ENCODE results near the gene RPS2.

The RPS2 gene

GRCh38 chr16:1998852-1999801 lies 34.5 kb upstream of the RPS2 start:
- DNase-seq, result no peak

- DNase-seq, result no peak
These were observed 33.8 kb upstream of the RPS2 start for GRCh38 chr16:1998360-1998835.

- no peak for DNase-seq
These were observed 33.1 kb upstream of the RPS2 start for GRCh38 chr16:1997494-1998359.

GRCh38 chr16:1993731-1994131 lies 29.1 kb upstream of the RPS2 start:
- DNase-seq, result no peak

GRCh38 chr16:1992704-1993317 lies 28.2 kb upstream of the RPS2 start:
- no peak for DNase-seq

- peak; percentile 87 for DNase-seq
These were observed 27.5 kb upstream of the RPS2 start for GRCh38 chr16:1991948-1992703.

GRCh38 chr16:1991588-1991947 lies 26.9 kb upstream of the RPS2 start:
- no peak for DNase-seq

GRCh38 chr16:1991135-1991551 lies 26.5 kb upstream of the RPS2 start:
- no peak for DNase-seq

GRCh38 chr16:1990351-1991134 lies 25.9 kb upstream of the RPS2 start:
- DNase-seq, result peak; percentile 33

- DNase-seq, result no peak
These were observed 25.4 kb upstream of the RPS2 start for GRCh38 chr16:1990101-1990350.

- peak; percentile 48 for DNase-seq
These were observed 24.8 kb upstream of the RPS2 start, which contains the start of gene SYNGR3 for GRCh38 chr16:1989209-1990100. Gene SYNGR3 (plus strand): TSS chr16:1989970. CDS start chr16:1990103, 133 bp downstream.

- DNase-seq, result no peak
These were observed 22.6 kb upstream of the RPS2 start for GRCh38 chr16:1987198-1987597.

GRCh38 chr16:1985466-1986150 lies 21.0 kb upstream of the RPS2 start:
- no peak for DNase-seq

GRCh38 chr16:1984347-1985225 lies 20.0 kb upstream of the RPS2 start:
- no peak for DNase-seq

GRCh38 chr16:1983544-1984346 lies 19.1 kb upstream of the RPS2 start, which contains the start of gene GFER:
Gene GFER (plus strand): TSS chr16:1984193. CDS start chr16:1984219, 26 bp downstream.
- peak; percentile 95 for DNase-seq

- DNase-seq, result no peak
These were observed 18.4 kb upstream of the RPS2 start for GRCh38 chr16:1982991-1983543.

- DNase-seq, result peak; percentile 31
These were observed 17.4 kb upstream of the RPS2 start for GRCh38 chr16:1982013-1982433.

- DNase-seq, result peak; percentile 41
These were observed 16.8 kb upstream of the RPS2 start, which contains the start of gene NOXO1 for GRCh38 chr16:1981398-1981836. Gene NOXO1 (minus strand): TSS chr16:1981469. CDS start chr16:1981179, 290 bp downstream.
